22Rv1 (cell line): ENCODE measurements around the gene TYK2.
"Not testable (repeated sequence)": the region's sequence is repeated elsewhere in the genome, so short reads cannot be mapped to it uniquely, and the experiment has no call there.

Source experiments
- H3K27ac ChIP-seq: fragments of 450-650 bp; 2 replicates; pipeline ENCODE4 v1.5.1; 2017
- CTCF ChIP-seq: fragments of 450-650 bp; IDR thresholded peaks from 2 replicates; pipeline ENCODE4 v1.5.1; 2017; ENCODE audit warnings: mild to moderate bottlenecking
- ZFX ChIP-seq: fragments of 450-650 bp; IDR thresholded peaks from 2 replicates; pipeline ENCODE4 v1.6.1; 2017; ENCODE audit warnings: antibody characterized with exemption, borderline replicate concordance

The TYK2 gene

GRCh38 chr19:10406191-10406590, 25.8 kb upstream of the TYK2 start:
- no peak overlapping the region for H3K27ac ChIP-seq
- TF ChIP-seq ZFX (no peak), CTCF (no peak)

- peak overlapping the region; percentile 74; the same call in 1 of the 2 replicates for H3K27ac ChIP-seq
- no peak for TF ChIP-seq CTCF
- no peak for TF ChIP-seq ZFX
Observed at GRCh38 chr19:10404888-10405820, 24.8 kb upstream of the TYK2 start.

- H3K27ac ChIP-seq: peak within 1 kb of the TSS; percentile 74
- TF ChIP-seq CTCF (no peak), ZFX (no peak)
Observed at GRCh38 chr19:10403137-10404021, 23.0 kb upstream of the TYK2 start, which contains the start of gene CDC37. Gene CDC37 (minus strand): TSS chr19:10403542. CDS start chr19:10403479, 63 bp downstream.

GRCh38 chr19:10402441-10403038, 22.2 kb upstream of the TYK2 start:
- H3K27ac ChIP-seq: peak overlapping the region; percentile 74
- no peak for TF ChIP-seq ZFX
- no peak for TF ChIP-seq CTCF

GRCh38 chr19:10399878-10400277, 19.5 kb upstream of the TYK2 start:
- TF ChIP-seq ZFX (no peak), CTCF (no peak)
- no peak overlapping the region for H3K27ac ChIP-seq

- not testable (repeated sequence) for H3K27ac ChIP-seq
Observed at GRCh38 chr19:10399340-10399739, 19.0 kb upstream of the TYK2 start.

- H3K27ac ChIP-seq: no peak overlapping the region
- TF ChIP-seq CTCF (no peak), ZFX (no peak)
Observed at GRCh38 chr19:10398819-10399218, 18.4 kb upstream of the TYK2 start.
